NB4 (cell line): ENCODE measurements around the gene FBXO24.

Source experiments
- CTCF ChIP-seq: IDR thresholded peaks from one replicate; pipeline ENCODE4 v1.5.1; 2012; ENCODE audit warnings: low read depth, low read length
- POLR2A ChIP-seq: IDR thresholded peaks from 2 replicates; pipeline ENCODE4 v1.6.1; 2011; ENCODE audit warnings: mild to moderate bottlenecking; ENCODE audit not compliant: insufficient read length; ENCODE audit errors: extremely low read depth

- no peak for TF ChIP-seq CTCF
- no peak for TF ChIP-seq POLR2A
Observed at GRCh38 chr7:100589341-100589947, 3.3 kb downstream of the FBXO24 start.
